GM23338 (cell line): Measurements from ENCODE around the gene TPRKB. TPM values are rescaled to one million over a fixed set of nuclear protein-coding genes. Genes with fewer than 3 reads are reported as not detected.

Experiments
- ATAC-seq: fragments of 200-7000 bp; cut with Tn5 transposase; 3 replicates; pipeline ENCODE4 v1.9.1; 2020
- DNase-seq: peaks from one replicate; pipeline ENCODE4 v3.0.0-alpha.2; 2015; ENCODE audit warnings: low spot score
- H2AFZ ChIP-seq: fragments of 200-600 bp; sonication (generic); 2 replicates; pipeline ENCODE4 v1.8.0; 2016; ENCODE audit warnings: antibody characterized with exemption, mild to moderate bottlenecking, moderate library complexity
- H3F3A ChIP-seq: fragments of 200-600 bp; sonication (generic); replicated peaks from 2 replicates; pipeline ENCODE4 v1.8.0; 2017; ENCODE audit warnings: antibody characterized with exemption, mixed run types, low read depth
- H3K27ac ChIP-seq: fragments of 200-600 bp; sonication (generic); 2 replicates; pipeline ENCODE4 v1.6.1; 2016; ENCODE audit warnings: low read depth
- H3K27me3 ChIP-seq: fragments of 200-600 bp; sonication (generic); 2 replicates; pipeline ENCODE4 v1.8.0; 2016; ENCODE audit warnings: mild to moderate bottlenecking, mixed run types, moderate library complexity; ENCODE audit not compliant: insufficient read depth
- H3K36me3 ChIP-seq: fragments of 200-600 bp; sonication (generic); 2 replicates; pipeline ENCODE4 v1.8.0; 2016; ENCODE audit warnings: mild to moderate bottlenecking; ENCODE audit not compliant: insufficient read depth
- H3K4me1 ChIP-seq: fragments of 200-600 bp; sonication (generic); 2 replicates; pipeline ENCODE4 v1.8.0; 2016; ENCODE audit warnings: mild to moderate bottlenecking, moderate library complexity; ENCODE audit not compliant: insufficient read depth
- H3K4me2 ChIP-seq: fragments of 200-600 bp; sonication (generic); 2 replicates; pipeline ENCODE4 v1.7.1; 2017; ENCODE audit warnings: mixed run types
- H3K4me3 ChIP-seq: fragments of 200-600 bp; sonication (generic); 2 replicates; pipeline ENCODE4 v1.6.1; 2016; ENCODE audit warnings: mixed run types
- H3K79me2 ChIP-seq: fragments of 200-600 bp; sonication (generic); replicated peaks from 2 replicates; pipeline ENCODE4 v1.8.0; 2017; ENCODE audit warnings: mild to moderate bottlenecking; ENCODE audit not compliant: insufficient read depth
- H3K9me2 ChIP-seq: fragments of 200-600 bp; sonication (generic); 2 replicates; pipeline ENCODE4 v1.8.0; 2017; ENCODE audit not compliant: insufficient read depth
- H4K20me1 ChIP-seq: fragments of 200-600 bp; sonication (generic); replicated peaks from 2 replicates; pipeline ENCODE4 v1.8.0; 2017; ENCODE audit warnings: mild to moderate bottlenecking; ENCODE audit not compliant: insufficient read depth
- H3K27ac Mint-ChIP-seq: 2 replicates; pipeline ENCODE4 v1.8.0; 2020; ENCODE audit warnings: inconsistent platforms, mild to moderate bottlenecking, moderate library complexity, mixed read lengths
- H3K27me3 Mint-ChIP-seq: 3 replicates; pipeline ENCODE4 v1.8.0; 2022; ENCODE audit warnings: low read depth, mild to moderate bottlenecking, moderate library complexity, mixed read lengths, inconsistent platforms; ENCODE audit not compliant: insufficient read depth, poor library complexity
- H3K36me3 Mint-ChIP-seq: 3 replicates; pipeline ENCODE4 v1.8.0; 2021; ENCODE audit warnings: low read depth, mild to moderate bottlenecking, inconsistent platforms, moderate library complexity, mixed read lengths
- H3K4me1 Mint-ChIP-seq: 3 replicates; pipeline ENCODE4 v1.8.0; 2020; ENCODE audit warnings: mild to moderate bottlenecking, inconsistent platforms, mixed read lengths
- H3K4me3 Mint-ChIP-seq: 3 replicates; pipeline ENCODE4 v1.8.0; 2021; ENCODE audit warnings: moderate library complexity, mild to moderate bottlenecking, inconsistent platforms, mixed read lengths
- H3K9me3 Mint-ChIP-seq: 3 replicates; pipeline ENCODE4 v1.8.0; 2020; ENCODE audit warnings: moderate library complexity, mild to moderate bottlenecking, inconsistent platforms, mixed read lengths
- CREB1 ChIP-seq: fragments of 250-450 bp; sonication (Bioruptor Pico); IDR thresholded peaks from 2 replicates; pipeline ENCODE4 v1.5.0; 2020; ENCODE audit warnings: low read depth, mild to moderate bottlenecking, moderate library complexity
- EZH2 ChIP-seq: fragments of 200-600 bp; sonication (generic); IDR thresholded peaks from one replicate; pipeline ENCODE4 v1.8.0; 2017; ENCODE audit warnings: antibody characterized with exemption, mild to moderate bottlenecking, low read depth; ENCODE audit not compliant: unreplicated experiment
- EZH2phosphoT487 ChIP-seq: fragments of 200-600 bp; sonication (generic); IDR thresholded peaks from one replicate; pipeline ENCODE4 v1.8.1; 2018; ENCODE audit warnings: antibody characterized with exemption; ENCODE audit not compliant: unreplicated experiment
- JUNB ChIP-seq: IDR thresholded peaks from one replicate; pipeline ENCODE4 v1.6.1; 2016; ENCODE audit warnings: antibody characterized with exemption; ENCODE audit not compliant: unreplicated experiment
- NANOG ChIP-seq: IDR thresholded peaks from 2 replicates; pipeline ENCODE4 v1.6.1; 2016; ENCODE audit warnings: antibody characterized with exemption, borderline replicate concordance
- POLR2AphosphoS5 ChIP-seq: IDR thresholded peaks from 2 replicates; pipeline ENCODE4 v1.6.1; 2016; ENCODE audit warnings: antibody characterized with exemption, low read depth
- STAT1 ChIP-seq: IDR thresholded peaks from one replicate; pipeline ENCODE4 v1.6.1; 2016; ENCODE audit warnings: antibody characterized with exemption; ENCODE audit not compliant: unreplicated experiment
- ZNF114 ChIP-seq: fragments of 250-450 bp; sonication (Bioruptor Pico); IDR thresholded peaks from 2 replicates; pipeline ENCODE4 v1.5.0; 2020; ENCODE audit warnings: mild to moderate bottlenecking, moderate library complexity
- ZNF331 ChIP-seq: fragments of 250-450 bp; sonication (Bioruptor Pico); IDR thresholded peaks from 2 replicates; pipeline ENCODE4 v1.5.0; 2020; ENCODE audit warnings: low read depth, mild to moderate bottlenecking, moderate library complexity
- polyA plus RNA-seq: library from polyadenylated mRNA; unstranded; fragments of >200 nt; fragmentation: Nextera tagmentation; extraction: Ambion mirVana; gene quantifications from 2 replicates; pipeline ENCODE4 v1.2.1, GENCODE V29; 2016
- total RNA-seq: library from RNA; depleted of rRNA; stranded (reverse); fragments of >200 nt; shearing (Covaris generic); gene quantifications from 2 replicates; pipeline ENCODE4 v1.2.3, GENCODE V29; 2014
- TF ChIP-seq, protein P1 (sequence below): IDR thresholded peaks from 2 replicates; pipeline ENCODE4 v1.6.1; 2016; ENCODE audit warnings: antibody characterized with exemption
- TF ChIP-seq, protein P2 (sequence below), 2 experiments: fragments of 200-600 bp in 1 of 2; sonication (generic) in 1 of 2; conservative IDR thresholded peaks; 2 replicates each; pipeline versions ENCODE4 v1.5.1 to v1.6.1; 2016 to 2017; ENCODE audit warnings: antibody characterized with exemption in 2 of 2, low read depth in 2 of 2, mild to moderate bottlenecking in 2 of 2, moderate library complexity in 1 of 2
- TF ChIP-seq, protein P3 (sequence below): IDR thresholded peaks from one replicate; pipeline ENCODE4 v1.6.1; 2018; ENCODE audit warnings: antibody characterized with exemption; ENCODE audit not compliant: unreplicated experiment
- TF ChIP-seq, protein P4 (sequence below): fragments of 250-450 bp; sonication (Bioruptor Pico); IDR thresholded peaks from 2 replicates; pipeline ENCODE4 v1.5.0; 2020; ENCODE audit warnings: mild to moderate bottlenecking, moderate library complexity

Gene TPRKB
- total and polyA plus RNA-seq, 2 experiments from 2014 or later = 31.2 to 186 TPM

DNA sequence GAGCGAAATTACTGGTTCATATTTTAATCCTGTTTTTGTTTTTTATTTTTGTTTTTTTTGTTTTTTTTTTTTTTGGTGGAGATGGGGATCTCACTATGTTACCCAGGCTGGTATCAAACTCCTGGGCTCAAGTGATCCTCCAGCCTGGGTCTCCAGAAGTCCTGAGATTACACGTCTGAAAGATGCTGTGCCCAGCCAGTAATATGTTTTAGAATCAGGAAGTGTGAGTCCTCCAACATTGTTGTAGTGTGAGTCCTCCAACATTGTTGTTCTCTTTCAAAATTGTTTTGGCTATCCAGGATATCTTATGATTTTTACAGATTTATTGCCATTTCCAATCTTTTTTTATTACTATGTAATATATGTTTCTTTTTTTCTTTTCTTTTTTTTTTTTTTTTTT, 23.1 kb downstream of the TPRKB start:
- H3K9me3 Mint-ChIP-seq = peaks cover 22% of the 10 kb centered on the region
- peaks cover 4% of the 10 kb centered on the region for H3K27me3 Mint-ChIP-seq
- H3K4me3 Mint-ChIP-seq = no peak overlapping the region

More for the DNA sequence above, 23.1 kb downstream of the TPRKB start:
- Histone ChIP-seq H3K27ac (no peak overlapping the region), H3K79me2 (no peaks in the 10 kb centered on the region), H3F3A (no peaks in the 10 kb centered on the region), H3K9me2 (no peaks in the 10 kb centered on the region), H4K20me1 (no peaks in the 10 kb centered on the region), H2AFZ (no peak overlapping the region), H3K36me3 (no peaks in the 10 kb centered on the region), H3K4me3 (no peak overlapping the region), H3K27me3 (0 out of 2 replicates have a peak, but pooled peaks cover 3% of the 10 kb centered on the region), H3K4me1 (no peaks in the 10 kb centered on the region), H3K4me2 (no peak overlapping the region)
- H3K27ac Mint-ChIP-seq = no peak overlapping the region
- H3K36me3 Mint-ChIP-seq = no peaks in the 10 kb centered on the region
- H3K4me1 Mint-ChIP-seq = no peaks in the 10 kb centered on the region
- ATAC-seq (no peak), DNase-seq (no peak)
- TF ChIP-seq STAT1 (no peak), CREB1 (CRISPR knock-in tag) (no peak), POLR2AphosphoS5 (no peak), ZNF331 (CRISPR knock-in tag) (no peak), ZNF114 (CRISPR knock-in tag) (no peak), JUNB (no peak), NANOG (no peak), EZH2phosphoT487 (no peak), EZH2 (no peak)
- TF ChIP-seq, protein P1, sequence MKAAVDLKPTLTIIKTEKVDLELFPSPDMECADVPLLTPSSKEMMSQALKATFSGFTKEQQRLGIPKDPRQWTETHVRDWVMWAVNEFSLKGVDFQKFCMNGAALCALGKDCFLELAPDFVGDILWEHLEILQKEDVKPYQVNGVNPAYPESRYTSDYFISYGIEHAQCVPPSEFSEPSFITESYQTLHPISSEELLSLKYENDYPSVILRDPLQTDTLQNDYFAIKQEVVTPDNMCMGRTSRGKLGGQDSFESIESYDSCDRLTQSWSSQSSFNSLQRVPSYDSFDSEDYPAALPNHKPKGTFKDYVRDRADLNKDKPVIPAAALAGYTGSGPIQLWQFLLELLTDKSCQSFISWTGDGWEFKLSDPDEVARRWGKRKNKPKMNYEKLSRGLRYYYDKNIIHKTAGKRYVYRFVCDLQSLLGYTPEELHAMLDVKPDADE = no peak
- TF ChIP-seq, protein P2, sequence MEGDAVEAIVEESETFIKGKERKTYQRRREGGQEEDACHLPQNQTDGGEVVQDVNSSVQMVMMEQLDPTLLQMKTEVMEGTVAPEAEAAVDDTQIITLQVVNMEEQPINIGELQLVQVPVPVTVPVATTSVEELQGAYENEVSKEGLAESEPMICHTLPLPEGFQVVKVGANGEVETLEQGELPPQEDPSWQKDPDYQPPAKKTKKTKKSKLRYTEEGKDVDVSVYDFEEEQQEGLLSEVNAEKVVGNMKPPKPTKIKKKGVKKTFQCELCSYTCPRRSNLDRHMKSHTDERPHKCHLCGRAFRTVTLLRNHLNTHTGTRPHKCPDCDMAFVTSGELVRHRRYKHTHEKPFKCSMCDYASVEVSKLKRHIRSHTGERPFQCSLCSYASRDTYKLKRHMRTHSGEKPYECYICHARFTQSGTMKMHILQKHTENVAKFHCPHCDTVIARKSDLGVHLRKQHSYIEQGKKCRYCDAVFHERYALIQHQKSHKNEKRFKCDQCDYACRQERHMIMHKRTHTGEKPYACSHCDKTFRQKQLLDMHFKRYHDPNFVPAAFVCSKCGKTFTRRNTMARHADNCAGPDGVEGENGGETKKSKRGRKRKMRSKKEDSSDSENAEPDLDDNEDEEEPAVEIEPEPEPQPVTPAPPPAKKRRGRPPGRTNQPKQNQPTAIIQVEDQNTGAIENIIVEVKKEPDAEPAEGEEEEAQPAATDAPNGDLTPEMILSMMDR (conservative IDR thresholded peaks at IDR 0.05; ENCODE audit: low read depth in 2 of 2) = no peak
- TF ChIP-seq, protein P3, sequence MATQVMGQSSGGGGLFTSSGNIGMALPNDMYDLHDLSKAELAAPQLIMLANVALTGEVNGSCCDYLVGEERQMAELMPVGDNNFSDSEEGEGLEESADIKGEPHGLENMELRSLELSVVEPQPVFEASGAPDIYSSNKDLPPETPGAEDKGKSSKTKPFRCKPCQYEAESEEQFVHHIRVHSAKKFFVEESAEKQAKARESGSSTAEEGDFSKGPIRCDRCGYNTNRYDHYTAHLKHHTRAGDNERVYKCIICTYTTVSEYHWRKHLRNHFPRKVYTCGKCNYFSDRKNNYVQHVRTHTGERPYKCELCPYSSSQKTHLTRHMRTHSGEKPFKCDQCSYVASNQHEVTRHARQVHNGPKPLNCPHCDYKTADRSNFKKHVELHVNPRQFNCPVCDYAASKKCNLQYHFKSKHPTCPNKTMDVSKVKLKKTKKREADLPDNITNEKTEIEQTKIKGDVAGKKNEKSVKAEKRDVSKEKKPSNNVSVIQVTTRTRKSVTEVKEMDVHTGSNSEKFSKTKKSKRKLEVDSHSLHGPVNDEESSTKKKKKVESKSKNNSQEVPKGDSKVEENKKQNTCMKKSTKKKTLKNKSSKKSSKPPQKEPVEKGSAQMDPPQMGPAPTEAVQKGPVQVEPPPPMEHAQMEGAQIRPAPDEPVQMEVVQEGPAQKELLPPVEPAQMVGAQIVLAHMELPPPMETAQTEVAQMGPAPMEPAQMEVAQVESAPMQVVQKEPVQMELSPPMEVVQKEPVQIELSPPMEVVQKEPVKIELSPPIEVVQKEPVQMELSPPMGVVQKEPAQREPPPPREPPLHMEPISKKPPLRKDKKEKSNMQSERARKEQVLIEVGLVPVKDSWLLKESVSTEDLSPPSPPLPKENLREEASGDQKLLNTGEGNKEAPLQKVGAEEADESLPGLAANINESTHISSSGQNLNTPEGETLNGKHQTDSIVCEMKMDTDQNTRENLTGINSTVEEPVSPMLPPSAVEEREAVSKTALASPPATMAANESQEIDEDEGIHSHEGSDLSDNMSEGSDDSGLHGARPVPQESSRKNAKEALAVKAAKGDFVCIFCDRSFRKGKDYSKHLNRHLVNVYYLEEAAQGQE = no peak
- TF ChIP-seq, protein P4, sequence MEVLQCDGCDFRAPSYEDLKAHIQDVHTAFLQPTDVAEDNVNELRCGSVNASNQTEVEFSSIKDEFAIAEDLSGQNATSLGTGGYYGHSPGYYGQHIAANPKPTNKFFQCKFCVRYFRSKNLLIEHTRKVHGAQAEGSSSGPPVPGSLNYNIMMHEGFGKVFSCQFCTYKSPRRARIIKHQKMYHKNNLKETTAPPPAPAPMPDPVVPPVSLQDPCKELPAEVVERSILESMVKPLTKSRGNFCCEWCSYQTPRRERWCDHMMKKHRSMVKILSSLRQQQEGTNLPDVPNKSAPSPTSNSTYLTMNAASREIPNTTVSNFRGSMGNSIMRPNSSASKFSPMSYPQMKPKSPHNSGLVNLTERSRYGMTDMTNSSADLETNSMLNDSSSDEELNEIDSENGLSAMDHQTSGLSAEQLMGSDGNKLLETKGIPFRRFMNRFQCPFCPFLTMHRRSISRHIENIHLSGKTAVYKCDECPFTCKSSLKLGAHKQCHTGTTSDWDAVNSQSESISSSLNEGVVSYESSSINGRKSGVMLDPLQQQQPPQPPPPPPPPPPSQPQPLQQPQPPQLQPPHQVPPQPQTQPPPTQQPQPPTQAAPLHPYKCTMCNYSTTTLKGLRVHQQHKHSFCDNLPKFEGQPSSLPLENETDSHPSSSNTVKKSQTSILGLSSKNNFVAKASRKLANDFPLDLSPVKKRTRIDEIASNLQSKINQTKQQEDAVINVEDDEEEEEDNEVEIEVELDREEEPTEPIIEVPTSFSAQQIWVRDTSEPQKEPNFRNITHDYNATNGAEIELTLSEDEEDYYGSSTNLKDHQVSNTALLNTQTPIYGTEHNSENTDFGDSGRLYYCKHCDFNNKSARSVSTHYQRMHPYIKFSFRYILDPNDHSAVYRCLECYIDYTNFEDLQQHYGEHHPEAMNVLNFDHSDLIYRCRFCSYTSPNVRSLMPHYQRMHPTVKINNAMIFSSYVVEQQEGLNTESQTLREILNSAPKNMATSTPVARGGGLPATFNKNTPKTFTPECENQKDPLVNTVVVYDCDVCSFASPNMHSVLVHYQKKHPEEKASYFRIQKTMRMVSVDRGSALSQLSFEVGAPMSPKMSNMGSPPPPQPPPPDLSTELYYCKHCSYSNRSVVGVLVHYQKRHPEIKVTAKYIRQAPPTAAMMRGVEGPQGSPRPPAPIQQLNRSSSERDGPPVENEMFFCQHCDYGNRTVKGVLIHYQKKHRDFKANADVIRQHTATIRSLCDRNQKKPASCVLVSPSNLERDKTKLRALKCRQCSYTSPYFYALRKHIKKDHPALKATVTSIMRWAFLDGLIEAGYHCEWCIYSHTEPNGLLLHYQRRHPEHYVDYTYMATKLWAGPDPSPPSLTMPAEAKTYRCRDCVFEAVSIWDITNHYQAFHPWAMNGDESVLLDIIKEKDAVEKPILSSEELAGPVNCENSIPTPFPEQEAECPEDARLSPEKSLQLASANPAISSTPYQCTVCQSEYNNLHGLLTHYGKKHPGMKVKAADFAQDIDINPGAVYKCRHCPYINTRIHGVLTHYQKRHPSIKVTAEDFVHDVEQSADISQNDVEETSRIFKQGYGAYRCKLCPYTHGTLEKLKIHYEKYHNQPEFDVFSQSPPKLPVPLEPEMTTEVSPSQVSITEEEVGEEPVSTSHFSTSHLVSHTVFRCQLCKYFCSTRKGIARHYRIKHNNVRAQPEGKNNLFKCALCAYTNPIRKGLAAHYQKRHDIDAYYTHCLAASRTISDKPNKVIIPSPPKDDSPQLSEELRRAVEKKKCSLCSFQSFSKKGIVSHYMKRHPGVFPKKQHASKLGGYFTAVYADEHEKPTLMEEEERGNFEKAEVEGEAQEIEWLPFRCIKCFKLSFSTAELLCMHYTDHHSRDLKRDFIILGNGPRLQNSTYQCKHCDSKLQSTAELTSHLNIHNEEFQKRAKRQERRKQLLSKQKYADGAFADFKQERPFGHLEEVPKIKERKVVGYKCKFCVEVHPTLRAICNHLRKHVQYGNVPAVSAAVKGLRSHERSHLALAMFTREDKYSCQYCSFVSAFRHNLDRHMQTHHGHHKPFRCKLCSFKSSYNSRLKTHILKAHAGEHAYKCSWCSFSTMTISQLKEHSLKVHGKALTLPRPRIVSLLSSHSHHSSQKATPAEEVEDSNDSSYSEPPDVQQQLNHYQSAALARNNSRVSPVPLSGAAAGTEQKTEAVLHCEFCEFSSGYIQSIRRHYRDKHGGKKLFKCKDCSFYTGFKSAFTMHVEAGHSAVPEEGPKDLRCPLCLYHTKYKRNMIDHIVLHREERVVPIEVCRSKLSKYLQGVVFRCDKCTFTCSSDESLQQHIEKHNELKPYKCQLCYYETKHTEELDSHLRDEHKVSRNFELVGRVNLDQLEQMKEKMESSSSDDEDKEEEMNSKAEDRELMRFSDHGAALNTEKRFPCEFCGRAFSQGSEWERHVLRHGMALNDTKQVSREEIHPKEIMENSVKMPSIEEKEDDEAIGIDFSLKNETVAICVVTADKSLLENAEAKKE = no peak
